ENCODE results near the gene LCN1. TPM values are rescaled to one million over a fixed set of nuclear protein-coding genes. Genes with fewer than 3 reads are reported as not detected.
"Not testable (repeated sequence)": the region's sequence is repeated elsewhere in the genome, so short reads cannot be mapped to it uniquely, and the experiment has no call there.

LCN1 gene
- total and polyA plus RNA-seq, 2 experiments from 2014 or later: 0.27 TPM; not detected in 1

- Histone ChIP-seq H3K27ac (ENCODE audit: low read depth) (no peak overlapping the region), H3K27me3 (ENCODE audit: insufficient read depth) (no peaks in the 10 kb centered on the region), H3K9me2 (ENCODE audit: insufficient read depth) (no peaks in the 10 kb centered on the region), H3F3A (replicated peaks; ENCODE audit: low read depth) (no peaks in the 10 kb centered on the region), H3K36me3 (ENCODE audit: insufficient read depth) (no peaks in the 10 kb centered on the region), H3K4me2 (no peak overlapping the region), H3K4me1 (ENCODE audit: insufficient read depth) (no peaks in the 10 kb centered on the region), H3K79me2 (replicated peaks; ENCODE audit: insufficient read depth) (no peaks in the 10 kb centered on the region), H4K20me1 (replicated peaks; ENCODE audit: insufficient read depth) (no peaks in the 10 kb centered on the region), H2AFZ (no peak overlapping the region), H3K4me3 (no peak overlapping the region)
- Mint-ChIP-seq H3K4me3 (no peak overlapping the region), H3K36me3 (ENCODE audit: low read depth) (no peaks in the 10 kb centered on the region), H3K27ac (no peak overlapping the region), H3K9me3 (no peaks in the 10 kb centered on the region), H3K27me3 (ENCODE audit: insufficient read depth, low read depth, poor library complexity) (peaks cover 10% of the 10 kb centered on the region), H3K4me1 (no peaks in the 10 kb centered on the region)
- DNase-seq (ENCODE audit: low spot score): no peak
- no peak for ATAC-seq
- TF ChIP-seq POLR2AphosphoS5 (IDR thresholded peaks at IDR 0.05; ENCODE audit: low read depth): no peak
- TF ChIP-seq NANOG (IDR thresholded peaks at IDR 0.05; ENCODE audit: borderline replicate concordance): no peak
Observed at GRCh38 chr9:135547756-135548736, 26.8 kb downstream of the LCN1 start.

DNA sequence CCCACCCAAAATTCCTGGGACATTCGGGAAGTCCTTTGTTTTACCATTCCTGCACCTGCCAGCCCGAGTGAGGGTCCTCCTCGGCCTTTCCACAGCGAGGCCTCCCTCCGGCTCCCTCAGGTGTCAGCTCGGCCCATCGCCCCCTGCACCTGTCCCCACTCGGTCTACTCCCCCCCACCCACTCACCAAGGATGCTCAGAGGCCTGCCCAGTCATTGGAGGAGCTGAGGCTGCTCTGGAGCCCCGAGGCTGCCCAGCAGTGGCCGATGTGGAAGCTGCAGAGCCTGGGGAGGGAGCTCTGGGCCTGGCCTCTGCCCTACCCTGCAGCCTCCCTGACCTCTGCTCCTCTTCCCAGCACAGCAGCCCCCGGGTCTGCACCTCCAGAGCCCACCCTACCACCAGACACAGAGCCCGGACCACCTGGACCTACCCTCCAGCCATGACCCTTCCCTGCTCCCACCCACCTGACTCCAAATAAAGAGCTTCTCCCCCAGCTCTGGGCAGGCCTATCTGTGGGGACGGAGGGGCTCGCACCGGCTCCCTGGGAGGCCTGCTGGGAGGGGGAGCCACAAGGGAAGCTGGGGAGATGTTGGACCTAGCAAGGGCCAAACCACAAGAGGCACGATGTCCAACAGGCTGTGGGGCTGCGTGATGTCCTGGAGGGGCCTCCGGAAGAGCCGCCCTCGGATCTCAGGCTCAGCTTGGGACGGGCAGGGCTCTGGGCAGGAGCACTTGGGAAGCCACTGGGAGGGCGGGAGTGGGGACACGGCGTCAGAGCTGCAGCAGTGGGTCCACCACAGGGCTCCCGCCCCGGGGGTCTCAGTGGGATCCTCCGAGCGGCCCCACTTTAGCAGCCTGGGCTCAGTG is 28.5 kb downstream of the LCN1 start:
- H3K27me3 ChIP-seq (ENCODE audit: insufficient read depth); H3K27ac ChIP-seq (ENCODE audit: low read depth); DNase-seq (ENCODE audit: low spot score); H3K27ac Mint-ChIP-seq; H3K36me3 Mint-ChIP-seq (ENCODE audit: low read depth); H3K4me1 ChIP-seq (ENCODE audit: insufficient read depth); H3K4me3 Mint-ChIP-seq; H3K27me3 Mint-ChIP-seq (ENCODE audit: insufficient read depth, low read depth, poor library complexity); H3K4me3 ChIP-seq; H3K79me2 ChIP-seq (replicated peaks; ENCODE audit: insufficient read depth); H3K4me1 Mint-ChIP-seq; H2AFZ ChIP-seq; H3K9me3 Mint-ChIP-seq; H3K4me2 ChIP-seq; H3K36me3 ChIP-seq (ENCODE audit: insufficient read depth); H4K20me1 ChIP-seq (replicated peaks; ENCODE audit: insufficient read depth); ATAC-seq; H3F3A ChIP-seq (replicated peaks; ENCODE audit: low read depth); H3K9me2 ChIP-seq (ENCODE audit: insufficient read depth): not testable (repeated sequence)

DNA sequence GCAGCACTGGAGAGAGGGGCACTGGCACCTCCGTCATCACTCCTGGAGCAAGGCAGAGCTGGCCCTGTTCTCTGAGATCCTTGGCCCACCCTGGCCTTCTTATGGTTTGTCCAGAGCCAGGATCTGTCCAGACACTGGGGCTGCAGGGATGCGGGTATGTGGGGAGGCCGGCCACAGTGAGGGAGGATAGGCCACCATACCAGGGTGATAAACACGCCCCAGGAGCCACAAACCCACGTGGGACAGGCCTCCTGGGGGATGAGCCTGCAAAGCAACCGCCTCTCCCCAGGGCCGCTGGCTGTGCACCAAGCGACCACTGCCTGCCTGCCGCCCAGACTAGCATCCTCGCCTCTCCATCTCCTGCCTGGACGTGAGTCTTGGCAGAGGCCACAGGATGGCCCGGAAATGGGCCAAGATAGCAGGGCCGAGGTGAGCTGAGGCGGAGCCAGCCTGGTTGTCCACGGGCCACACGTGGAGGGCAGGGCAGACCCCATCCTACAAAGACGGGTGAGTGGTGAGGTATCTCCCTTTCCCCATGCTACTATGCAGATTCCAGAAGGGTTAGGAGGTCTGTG is 29.2 kb downstream of the LCN1 start:
- no peaks in the 10 kb centered on the region for H3K27me3 ChIP-seq (ENCODE audit: insufficient read depth)
- H4K20me1 ChIP-seq (replicated peaks; ENCODE audit: insufficient read depth): no peaks in the 10 kb centered on the region
- Mint-ChIP-seq H3K36me3 (ENCODE audit: low read depth) (no peaks in the 10 kb centered on the region; the same call in 2 of the 3 replicates), H3K4me1 (no peaks in the 10 kb centered on the region), H3K9me3 (peaks cover 5% of the 10 kb centered on the region; the same call in 1 of the 3 replicates), H3K27ac (no peak overlapping the region), H3K27me3 (ENCODE audit: insufficient read depth, low read depth, poor library complexity) (peaks cover 7% of the 10 kb centered on the region), H3K4me3 (no peak overlapping the region; the same call in 2 of the 3 replicates)
- no peak overlapping the region for H3K4me3 ChIP-seq
- ATAC-seq (no peak), DNase-seq (ENCODE audit: low spot score) (no peak)
- H3K4me2 ChIP-seq: no peak overlapping the region
- H2AFZ ChIP-seq: no peak overlapping the region
- H3K79me2 ChIP-seq (replicated peaks; ENCODE audit: insufficient read depth): no peaks in the 10 kb centered on the region
- H3K4me1 ChIP-seq (ENCODE audit: insufficient read depth): no peaks in the 10 kb centered on the region
- H3F3A ChIP-seq (replicated peaks; ENCODE audit: low read depth): no peaks in the 10 kb centered on the region
- 0 out of 2 replicates have a peak, but pooled peaks cover 2% of the 10 kb centered on the region for H3K9me2 ChIP-seq (ENCODE audit: insufficient read depth)
- no peaks in the 10 kb centered on the region for H3K36me3 ChIP-seq (ENCODE audit: insufficient read depth)
- H3K27ac ChIP-seq (ENCODE audit: low read depth): no peak overlapping the region
- TF ChIP-seq CTCF (conservative IDR thresholded peaks at IDR 0.05; ENCODE audit: low read depth in 2 of 2) (no peak), NANOG (IDR thresholded peaks at IDR 0.05; ENCODE audit: borderline replicate concordance) (no peak), ETS1 (IDR thresholded peaks at IDR 0.05) (no peak), JUNB (IDR thresholded peaks at IDR 0.05; ENCODE audit: unreplicated experiment) (no peak), EZH2 (IDR thresholded peaks at IDR 0.05; ENCODE audit: low read depth, unreplicated experiment) (no peak), ZNF114 (CRISPR knock-in tag; IDR thresholded peaks at IDR 0.05) (no peak), ZNF331 (CRISPR knock-in tag; IDR thresholded peaks at IDR 0.05; ENCODE audit: low read depth) (no peak)

Measured in GM23338 (cell line).